SK-N-SH treated with all-trans-retinoic acid at 6 μM for 48 hours (cell line): ENCODE data around the gene IQSEC1.

Experiments used
- CSDC2 ChIP-seq: fragments of 250-450 bp; sonication (Bioruptor Pico); IDR thresholded peaks from 2 replicates; pipeline ENCODE4 v1.5.0; 2020; ENCODE audit warnings: mild to moderate bottlenecking, moderate library complexity
- CSRNP3 ChIP-seq: fragments of 250-450 bp; sonication (Bioruptor Pico); IDR thresholded peaks from 2 replicates; pipeline ENCODE4 v1.5.1; 2021; ENCODE audit warnings: mild to moderate bottlenecking, moderate library complexity
- ESRRG ChIP-seq: fragments of 250-450 bp; sonication (Bioruptor Pico); IDR thresholded peaks from 2 replicates; pipeline ENCODE4 v1.6.1; 2021; ENCODE audit warnings: mild to moderate bottlenecking
- GLIS3 ChIP-seq: fragments of 250-450 bp; sonication (Bioruptor Pico); IDR thresholded peaks from 2 replicates; pipeline ENCODE4 v1.5.0; 2020; ENCODE audit warnings: mild to moderate bottlenecking, moderate library complexity
- OSR1 ChIP-seq: fragments of 250-450 bp; sonication (Bioruptor Pico); IDR thresholded peaks from 2 replicates; pipeline ENCODE4 v1.8.0; 2022; ENCODE audit warnings: moderate library complexity, mild to moderate bottlenecking, inconsistent platforms
- PATZ1 ChIP-seq: fragments of 250-450 bp; sonication (Bioruptor Pico); IDR thresholded peaks from 2 replicates; pipeline ENCODE4 v1.8.0; 2020; ENCODE audit warnings: mild to moderate bottlenecking, moderate library complexity, borderline replicate concordance
- TCF4 ChIP-seq: fragments of 250-450 bp; sonication (Bioruptor Pico); IDR thresholded peaks from 2 replicates; pipeline ENCODE4 v1.8.0; 2021; ENCODE audit warnings: mild to moderate bottlenecking, moderate library complexity, borderline replicate concordance
- ZC3H10 ChIP-seq: fragments of 250-450 bp; sonication (Bioruptor Pico); IDR thresholded peaks from 2 replicates; pipeline ENCODE4 v1.5.1; 2021; ENCODE audit warnings: mild to moderate bottlenecking, moderate library complexity
- ZFP3 ChIP-seq: fragments of 250-450 bp; sonication (Bioruptor Pico); IDR thresholded peaks from 2 replicates; pipeline ENCODE4 v1.5.0; 2020; ENCODE audit warnings: mild to moderate bottlenecking, moderate library complexity
- ZFP30 ChIP-seq: fragments of 450-650 bp; formaldehyde crosslinking; IDR thresholded peaks from 2 replicates; pipeline ENCODE4 v1.5.0; 2022; ENCODE audit warnings: mild to moderate bottlenecking, moderate library complexity

GRCh38 chr3:13013994-13014754 is 59.1 kb downstream of the IQSEC1 start:
- TF ChIP-seq ESRRG (CRISPR knock-in tag) (no peak), PATZ1 (no peak), OSR1 (CRISPR knock-in tag) (no peak), ZFP30 (no peak), ZFP3 (CRISPR knock-in tag) (no peak), TCF4 (CRISPR knock-in tag) (no peak), CSRNP3 (no peak), CSDC2 (CRISPR knock-in tag) (no peak), ZC3H10 (no peak), GLIS3 (CRISPR knock-in tag) (no peak)
